BE2C (cell line): ENCODE measurements around the gene RANGRF.

Experiments used
- DNase-seq: peaks from one replicate; pipeline ENCODE4 v3.0.0-alpha.2; 2020
- H3K27me3 ChIP-seq: fragments of 250-450 bp; sonication (Bioruptor Pico); 2 replicates; pipeline ENCODE4 v1.5.1; 2020; ENCODE audit warnings: mild to moderate bottlenecking
- H3K36me3 ChIP-seq: fragments of 250-450 bp; sonication (Bioruptor Pico); 2 replicates; pipeline ENCODE4 v1.5.1; 2020; ENCODE audit warnings: mild to moderate bottlenecking
- H3K4me1 ChIP-seq: fragments of 250-450 bp; sonication (Bioruptor Pico); 2 replicates; pipeline ENCODE4 v1.5.1; 2020
- H3K4me3 ChIP-seq: 2 replicates; pipeline ENCODE4 v1.5.1; 2011; ENCODE audit warnings: low read depth, low read length
- H3K9me3 ChIP-seq: fragments of 250-450 bp; sonication (Bioruptor Pico); 2 replicates; pipeline ENCODE4 v1.5.1; 2020
- CTCF ChIP-seq: IDR thresholded peaks from 2 replicates; pipeline ENCODE4 v1.5.1; 2012; ENCODE audit warnings: mild to moderate bottlenecking, low read depth, low read length

The RANGRF gene

GRCh38 chr17:8318010-8318935, 29.8 kb downstream of the RANGRF start:
- Histone ChIP-seq H3K4me1 (no peaks in the 10 kb centered on the region), H3K36me3 (no peaks in the 10 kb centered on the region), H3K27me3 (peaks cover 28% of the 10 kb centered on the region), H3K9me3 (no peaks in the 10 kb centered on the region), H3K4me3 (no peak overlapping the region)
- TF ChIP-seq CTCF = no peak
- no peak for DNase-seq

GRCh38 chr17:8320262-8320661, 31.8 kb downstream of the RANGRF start:
- H3K27me3 ChIP-seq = peaks cover 18% of the 10 kb centered on the region
- no peak for TF ChIP-seq CTCF
- no peak for DNase-seq
- no peaks in the 10 kb centered on the region for H3K36me3 ChIP-seq
- no peaks in the 10 kb centered on the region for H3K4me1 ChIP-seq
- H3K9me3 ChIP-seq = no peaks in the 10 kb centered on the region
- H3K4me3 ChIP-seq = no peak overlapping the region

GRCh38 chr17:8320990-8321389, 32.5 kb downstream of the RANGRF start:
- Histone ChIP-seq H3K9me3 (no peaks in the 10 kb centered on the region), H3K27me3 (peaks cover 11% of the 10 kb centered on the region), H3K4me3 (no peak overlapping the region), H3K4me1 (no peaks in the 10 kb centered on the region), H3K36me3 (no peaks in the 10 kb centered on the region)
- DNase-seq = peak; percentile 17
- no peak for TF ChIP-seq CTCF

- Histone ChIP-seq H3K4me1 (no peaks in the 10 kb centered on the region), H3K27me3 (no peaks in the 10 kb centered on the region; the same call in 1 of the 2 replicates), H3K4me3 (no peak overlapping the region), H3K9me3 (no peaks in the 10 kb centered on the region), H3K36me3 (no peaks in the 10 kb centered on the region)
- no peak for TF ChIP-seq CTCF
- no peak for DNase-seq
These were observed 33.6 kb downstream of the RANGRF start for GRCh38 chr17:8322061-8322460.

- no peaks in the 10 kb centered on the region for H3K36me3 ChIP-seq
- no peak for TF ChIP-seq CTCF
- no peak for DNase-seq
- no peak overlapping the region for H3K4me3 ChIP-seq
- H3K4me1 ChIP-seq = no peaks in the 10 kb centered on the region
- H3K27me3 ChIP-seq = no peaks in the 10 kb centered on the region
- no peaks in the 10 kb centered on the region for H3K9me3 ChIP-seq
These were observed 35.7 kb downstream of the RANGRF start for GRCh38 chr17:8324132-8324531.

GRCh38 chr17:8324923-8325322, 36.5 kb downstream of the RANGRF start:
- Histone ChIP-seq H3K27me3 (no peaks in the 10 kb centered on the region), H3K4me1 (no peaks in the 10 kb centered on the region), H3K9me3 (no peaks in the 10 kb centered on the region), H3K4me3 (no peak overlapping the region), H3K36me3 (no peaks in the 10 kb centered on the region)
- no peak for TF ChIP-seq CTCF
- no peak for DNase-seq
